Measurements from ENCODE around the gene FFAR1.

Gene FFAR1

GRCh38 chr19:35344511-35345031 is 3.1 kb upstream of the FFAR1 start:
- TF ChIP-seq CTCF (IDR thresholded peaks at IDR 0.05; ENCODE audit: extremely low read depth, missing control alignments): no peak
- no peak for DNase-seq (ENCODE audit: low spot score)

- no peak for TF ChIP-seq CTCF (IDR thresholded peaks at IDR 0.05; ENCODE audit: extremely low read depth, missing control alignments)
- no peak for DNase-seq (ENCODE audit: low spot score)
These were observed 2.0 kb upstream of the FFAR1 start for GRCh38 chr19:35345671-35346111.

- DNase-seq (ENCODE audit: low spot score): peak; percentile 74
- no peak for TF ChIP-seq CTCF (IDR thresholded peaks at IDR 0.05; ENCODE audit: extremely low read depth, missing control alignments)
These were observed 1.3 kb upstream of the FFAR1 start for GRCh38 chr19:35346193-35347052.

- no peak for DNase-seq (ENCODE audit: low spot score)
These were observed 212 bp downstream of the FFAR1 start for GRCh38 chr19:35347930-35348298.

GRCh38 chr19:35348911-35349611 is 1.4 kb downstream of the FFAR1 start:
- DNase-seq (ENCODE audit: low spot score): peak; percentile 45
- TF ChIP-seq CTCF (IDR thresholded peaks at IDR 0.05; ENCODE audit: extremely low read depth, missing control alignments): no peak

More at GRCh38 chr19:35347930-35348298, 212 bp downstream of the FFAR1 start:
- TF ChIP-seq CTCF (IDR thresholded peaks at IDR 0.05; ENCODE audit: extremely low read depth, missing control alignments): no peak

GRCh38 chr19:35349614-35350521 is 2.2 kb downstream of the FFAR1 start:
- TF ChIP-seq CTCF (IDR thresholded peaks at IDR 0.05; ENCODE audit: extremely low read depth, missing control alignments): no peak
- no peak for DNase-seq (ENCODE audit: low spot score)

All from GM20000 (cell line).